Endodermal cell (in vitro differentiated cells): Measurements from ENCODE around the gene KREMEN1. TPM values are rescaled to one million over a fixed set of nuclear protein-coding genes. Genes with fewer than 3 reads are reported as not detected.

Experiments used
- DNase-seq: peaks from one replicate; pipeline ENCODE4 v3.0.0-alpha.2; 2017
- H3K27ac ChIP-seq: 2 replicates; pipeline ENCODE4 v1.5.1; 2013; ENCODE audit warnings: mild to moderate bottlenecking, low read depth, low read length, moderate library complexity
- H3K27me3 ChIP-seq: 2 replicates; pipeline ENCODE4 v1.6.1; 2013; ENCODE audit warnings: mild to moderate bottlenecking, low read length, moderate library complexity; ENCODE audit not compliant: insufficient read depth, control insufficient read depth, poor library complexity, severe bottlenecking
- H3K36me3 ChIP-seq: 2 replicates; pipeline ENCODE4 v1.7.0; 2013; ENCODE audit warnings: mild to moderate bottlenecking, low read length, moderate library complexity; ENCODE audit not compliant: control insufficient read depth, insufficient read depth
- H3K4me1 ChIP-seq: one replicate; pipeline ENCODE4 v1.7.0; 2013; ENCODE audit warnings: low read length; ENCODE audit not compliant: control insufficient read depth, insufficient read depth
- H3K4me3 ChIP-seq: 2 replicates; pipeline ENCODE4 v1.5.1; 2013; ENCODE audit warnings: mild to moderate bottlenecking, low read length, moderate library complexity
- H3K9ac ChIP-seq: 2 replicates; pipeline ENCODE4 v1.6.1; 2013; ENCODE audit warnings: mild to moderate bottlenecking, low read length, moderate library complexity; ENCODE audit not compliant: poor library complexity, severe bottlenecking; ENCODE audit errors: extremely low read depth
- H3K9me3 ChIP-seq: 2 replicates; pipeline ENCODE4 v1.6.1; 2013; ENCODE audit warnings: mild to moderate bottlenecking, low read length, moderate library complexity; ENCODE audit not compliant: control insufficient read depth
- H3K27ac Mint-ChIP-seq: 2 replicates; pipeline ENCODE4 v1.8.0; 2020; ENCODE audit warnings: mixed read lengths
- H3K27me3 Mint-ChIP-seq: 2 replicates; pipeline ENCODE4 v1.8.0; 2021; ENCODE audit warnings: mild to moderate bottlenecking, mixed read lengths; ENCODE audit not compliant: insufficient read depth
- H3K36me3 Mint-ChIP-seq: 2 replicates; pipeline ENCODE4 v1.8.0; 2020; ENCODE audit warnings: low read depth, mixed read lengths
- H3K4me1 Mint-ChIP-seq: 2 replicates; pipeline ENCODE4 v1.8.0; 2020; ENCODE audit warnings: mixed read lengths
- H3K4me3 Mint-ChIP-seq: 2 replicates; pipeline ENCODE4 v1.8.0; 2020; ENCODE audit warnings: mild to moderate bottlenecking, moderate library complexity, mixed read lengths
- H3K9me3 Mint-ChIP-seq: 2 replicates; pipeline ENCODE4 v1.8.0; 2020; ENCODE audit warnings: mild to moderate bottlenecking, mixed read lengths
- CTCF ChIP-seq: fragments of 200-600 bp; sonication (generic); conservative IDR thresholded peaks from 2 replicates; pipeline ENCODE4 v1.5.0; 2021; ENCODE audit warnings: antibody characterized with exemption, mild to moderate bottlenecking
- WGBS, 2 experiments: methylation state at CpG; one replicate each; pipeline versions ENCODE4 v1.1.5 to v1.1.7; 2013; ENCODE audit warnings: missing lambda C conversion rate in 2 of 2, mixed read lengths in 1 of 2; ENCODE audit not compliant: insufficient coverage in 1 of 2, insufficient read length in 1 of 2; 5-methylcytosine and 5-hydroxymethylcytosine counted together
- total RNA-seq, 2 donors: library from RNA; stranded (reverse); fragmentation: NEBNext Ultra II Directional in 1 of 2; extraction: Animal tissue kit (Norgen Biotek cat#: 25700) in 1 of 2; gene quantifications; 2 replicates in 1 of 2; 3 replicates in 1 of 2; pipeline ENCODE4 v1.2.1, GENCODE V29; 2021

KREMEN1 gene
- total RNA-seq, 2 donors from 2014 or later = 6.2 to 7.5 TPM

DNA sequence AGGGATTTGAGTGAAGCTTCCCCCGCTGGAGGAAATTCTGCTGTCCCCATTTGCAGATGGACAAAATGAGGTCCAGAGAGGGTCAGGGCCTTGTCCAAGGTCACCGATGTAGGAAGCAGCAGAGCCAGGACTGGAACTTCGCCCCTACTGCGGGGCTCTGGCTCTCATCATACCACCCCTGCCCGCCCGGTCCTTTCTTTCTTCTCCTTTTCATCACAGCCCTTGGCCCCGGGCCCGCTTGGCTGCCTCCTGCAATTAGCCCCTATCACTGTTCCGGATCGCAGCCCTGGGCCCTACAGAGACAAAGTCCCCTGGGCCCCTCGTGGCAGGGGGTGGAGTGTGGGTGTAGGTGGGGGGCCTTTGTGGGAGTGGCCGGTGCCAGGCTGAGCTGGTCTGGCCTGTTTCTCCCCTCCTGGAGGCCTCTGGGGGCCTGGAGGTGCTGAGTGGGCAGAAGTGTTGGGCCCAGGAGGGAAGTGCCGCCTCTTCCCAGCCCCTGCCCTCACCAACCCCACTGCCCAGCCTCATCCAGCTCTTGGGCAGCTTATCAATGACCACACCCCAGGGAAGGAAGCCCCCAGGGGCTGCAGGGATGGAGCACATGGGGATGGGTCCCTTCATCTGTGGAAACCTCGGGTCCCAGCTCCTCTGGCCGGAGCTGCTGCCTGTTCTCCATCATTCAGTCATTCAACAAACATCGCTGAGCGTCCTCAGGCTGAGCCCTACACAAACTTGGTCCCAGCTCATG lies 136.2 kb downstream of the KREMEN1 start:
- no peak for DNase-seq
- no peak overlapping the region for H3K4me3 Mint-ChIP-seq
- H3K27ac Mint-ChIP-seq = no peak overlapping the region
- 92 to 94% methylated on average over 10 to 17 of the region's 17 CpGs for WGBS, 2 experiments
- Histone ChIP-seq H3K9ac (no peak overlapping the region), H3K27me3 (no peaks in the 10 kb centered on the region), H3K4me3 (no peak overlapping the region), H3K9me3 (no peaks in the 10 kb centered on the region), H3K4me1 (peaks cover 4% of the 10 kb centered on the region), H3K27ac (no peak overlapping the region), H3K36me3 (no peaks in the 10 kb centered on the region)
- H3K27me3 Mint-ChIP-seq = peaks cover 2% of the 10 kb centered on the region
- H3K36me3 Mint-ChIP-seq = no peaks in the 10 kb centered on the region
- no peak for TF ChIP-seq CTCF
- H3K4me1 Mint-ChIP-seq = peaks cover 6% of the 10 kb centered on the region
- no peaks in the 10 kb centered on the region for H3K9me3 Mint-ChIP-seq

DNA sequence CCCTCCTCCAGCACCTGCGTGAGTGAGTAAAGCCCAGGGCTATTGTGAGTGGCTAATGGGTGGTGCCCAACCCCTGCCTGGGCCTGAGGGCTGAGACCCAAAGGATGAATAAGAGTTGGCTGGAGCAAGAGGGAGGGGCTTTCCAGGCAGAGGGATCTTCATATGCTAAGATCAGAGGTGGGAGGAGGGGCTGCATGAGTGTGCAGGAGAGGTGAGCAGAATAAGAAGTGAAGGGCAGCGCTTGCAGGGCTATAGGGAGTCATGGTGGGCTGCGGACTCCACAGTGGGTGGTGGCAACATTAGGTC lies 136.7 kb downstream of the KREMEN1 start:
- no peaks in the 10 kb centered on the region for H3K27me3 ChIP-seq
- WGBS, 2 experiments = 80 to 95% methylated on average over 1 to 3 of the region's 3 CpGs
- no peaks in the 10 kb centered on the region for H3K9me3 ChIP-seq
- TF ChIP-seq CTCF = no peak
- H3K9me3 Mint-ChIP-seq = no peaks in the 10 kb centered on the region
- H3K27ac ChIP-seq = no peak overlapping the region
- peaks cover 4% of the 10 kb centered on the region for H3K4me1 Mint-ChIP-seq
- no peak overlapping the region for H3K4me3 ChIP-seq
- H3K36me3 ChIP-seq = no peaks in the 10 kb centered on the region
- no peaks in the 10 kb centered on the region for H3K36me3 Mint-ChIP-seq
- no peak overlapping the region for H3K9ac ChIP-seq
- DNase-seq = no peak
- H3K27ac Mint-ChIP-seq = no peak overlapping the region
- H3K27me3 Mint-ChIP-seq = peaks cover 2% of the 10 kb centered on the region
- no peak overlapping the region for H3K4me3 Mint-ChIP-seq
- peaks cover 4% of the 10 kb centered on the region for H3K4me1 ChIP-seq

DNA sequence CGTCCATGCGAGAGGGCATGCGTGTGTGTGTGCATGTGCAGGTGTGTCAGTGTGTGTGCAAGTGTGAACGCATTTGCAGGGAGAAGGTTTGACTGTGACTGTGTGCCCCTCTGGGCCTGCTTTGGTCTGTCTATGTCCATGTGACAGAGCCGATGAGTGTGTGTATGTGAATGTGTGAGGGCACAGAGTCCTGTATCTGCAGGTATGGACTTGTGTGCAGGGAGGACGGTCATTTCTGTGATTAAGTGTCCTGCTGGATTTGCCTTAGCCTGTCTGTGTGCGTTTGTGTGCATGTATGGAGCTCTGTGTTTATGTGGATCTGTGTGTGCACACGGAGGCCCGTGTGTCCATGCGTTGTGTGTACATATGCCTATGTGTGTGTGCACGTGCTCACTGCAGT lies 138.2 kb downstream of the KREMEN1 start:
- Mint-ChIP-seq H3K27me3 (peaks cover 2% of the 10 kb centered on the region), H3K9me3 (no peaks in the 10 kb centered on the region), H3K27ac (no peak overlapping the region), H3K36me3 (no peaks in the 10 kb centered on the region), H3K4me3 (no peak overlapping the region), H3K4me1 (peaks cover 2% of the 10 kb centered on the region)
- Histone ChIP-seq H3K27ac (no peak overlapping the region), H3K9me3 (no peaks in the 10 kb centered on the region), H3K9ac (no peak overlapping the region), H3K27me3 (no peaks in the 10 kb centered on the region), H3K36me3 (no peaks in the 10 kb centered on the region), H3K4me3 (no peak overlapping the region), H3K4me1 (peaks cover 4% of the 10 kb centered on the region)
- no peak for DNase-seq
- TF ChIP-seq CTCF = no peak
- 83 to 90% methylated on average over 6 to 11 of the region's 11 CpGs for WGBS, 2 experiments
